Transverse colon (tissue), 4 donors: ENCODE results near the gene GP1BB.

ENCODE experiments used
- EP300 ChIP-seq: sonication (generic); formaldehyde crosslinking; IDR thresholded peaks from one replicate; pipeline ENCODE4 v1.6.1; 2017; ENCODE audit warnings: antibody characterized with exemption, low read depth
- POLR2A ChIP-seq: fragments of 450-650 bp; IDR thresholded peaks from one replicate; pipeline ENCODE4 v1.6.1; 2016; ENCODE audit warnings: antibody characterized with exemption, mild to moderate bottlenecking, moderate library complexity
- POLR2AphosphoS5 ChIP-seq, 3 donors: sonication (generic); formaldehyde crosslinking; IDR thresholded peaks; one replicate each; pipeline ENCODE4 v1.6.1; 2016; ENCODE audit warnings: antibody characterized with exemption in 3 of 3
- TF ChIP-seq, protein P1 (sequence below), 5 experiments: fragments of 200-600 bp in 3 of 5; fragments of 450-650 bp in 2 of 5; sonication (generic) in 3 of 5; IDR thresholded peaks; 1 replicate in 2 of 5; 2 replicates in 3 of 5; pipeline ENCODE4 v1.5.1; 2016 to 2017; ENCODE audit warnings: antibody characterized with exemption in 5 of 5, inconsistent platforms in 3 of 5, mild to moderate bottlenecking in 2 of 5, moderate library complexity in 1 of 5

DNA sequence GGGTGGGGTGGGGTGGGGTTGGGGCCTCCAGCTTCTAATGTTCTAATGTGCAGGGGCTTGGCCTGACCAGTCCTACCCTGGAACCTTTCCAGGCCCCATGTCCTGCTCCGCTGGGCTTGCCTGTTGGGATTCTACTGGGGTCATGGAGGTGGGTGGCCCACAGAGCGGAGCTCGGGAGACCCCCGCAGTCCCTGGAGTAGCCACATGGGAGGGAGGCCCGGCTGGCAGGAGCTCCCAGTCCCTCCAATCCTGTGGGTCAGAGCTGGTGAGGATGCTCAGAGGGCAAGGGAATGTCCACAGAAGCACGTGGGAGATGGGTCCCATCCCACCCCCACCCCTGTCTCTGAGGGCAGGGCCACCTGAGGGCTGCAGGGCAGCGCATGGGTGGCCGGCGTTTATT lies 6.2 kb upstream of the GP1BB start:
- TF ChIP-seq, protein P1, sequence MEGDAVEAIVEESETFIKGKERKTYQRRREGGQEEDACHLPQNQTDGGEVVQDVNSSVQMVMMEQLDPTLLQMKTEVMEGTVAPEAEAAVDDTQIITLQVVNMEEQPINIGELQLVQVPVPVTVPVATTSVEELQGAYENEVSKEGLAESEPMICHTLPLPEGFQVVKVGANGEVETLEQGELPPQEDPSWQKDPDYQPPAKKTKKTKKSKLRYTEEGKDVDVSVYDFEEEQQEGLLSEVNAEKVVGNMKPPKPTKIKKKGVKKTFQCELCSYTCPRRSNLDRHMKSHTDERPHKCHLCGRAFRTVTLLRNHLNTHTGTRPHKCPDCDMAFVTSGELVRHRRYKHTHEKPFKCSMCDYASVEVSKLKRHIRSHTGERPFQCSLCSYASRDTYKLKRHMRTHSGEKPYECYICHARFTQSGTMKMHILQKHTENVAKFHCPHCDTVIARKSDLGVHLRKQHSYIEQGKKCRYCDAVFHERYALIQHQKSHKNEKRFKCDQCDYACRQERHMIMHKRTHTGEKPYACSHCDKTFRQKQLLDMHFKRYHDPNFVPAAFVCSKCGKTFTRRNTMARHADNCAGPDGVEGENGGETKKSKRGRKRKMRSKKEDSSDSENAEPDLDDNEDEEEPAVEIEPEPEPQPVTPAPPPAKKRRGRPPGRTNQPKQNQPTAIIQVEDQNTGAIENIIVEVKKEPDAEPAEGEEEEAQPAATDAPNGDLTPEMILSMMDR (IDR thresholded peaks at IDR 0.05), result no peak
- TF ChIP-seq POLR2A, result no peak
- TF ChIP-seq POLR2AphosphoS5 (IDR thresholded peaks at IDR 0.05), result no peak
- no peak for TF ChIP-seq EP300
